ENCODE data around the gene WNT5B. TPM values are rescaled to one million over a fixed set of nuclear protein-coding genes. Genes with fewer than 3 reads are reported as not detected.

The WNT5B gene
- polyA plus RNA-seq, 1 donor (not counting 4 experiments of a cell fraction or from before 2014, with no cell fraction given): 12.3 TPM

- Histone ChIP-seq H2AFZ (ENCODE audit: control insufficient read depth, low read length) (no peak overlapping the region), H3K9me3 (ENCODE audit: control insufficient read depth, low read depth, low read length) (no peaks in the 10 kb centered on the region), H3K9me1 (ENCODE audit: control insufficient read depth, extremely low read depth, insufficient read depth, low read length) (no peaks in the 10 kb centered on the region), H3K4me2 (ENCODE audit: control insufficient read depth, extremely low read depth, insufficient read depth, low read depth, low read length) (no peak overlapping the region), H3K27me3 (ENCODE audit: control insufficient read depth, extremely low read depth, insufficient read depth, low read length) (peaks cover 6% of the 10 kb centered on the region), H3K9ac (ENCODE audit: control insufficient read depth, extremely low read depth, insufficient read depth, low read length) (no peak overlapping the region), H4K20me1 (ENCODE audit: control insufficient read depth, extremely low read depth, insufficient read depth, low read length) (no peaks in the 10 kb centered on the region), H3K4me3 (ENCODE audit: control insufficient read depth in 2 of 3, extremely low read depth in 1 of 3, insufficient read depth in 2 of 3, low read depth in 1 of 3, low read length in 3 of 3) (no peak overlapping the region), H3K4me1 (ENCODE audit: control insufficient read depth, extremely low read depth, insufficient read depth, low read length) (peaks cover 25% of the 10 kb centered on the region), H3K27ac (ENCODE audit: control insufficient read depth, insufficient read depth, low read length) (no peak overlapping the region), H3K79me2 (ENCODE audit: control insufficient read depth, insufficient read depth, low read length) (peaks cover 8% of the 10 kb centered on the region), H3K36me3 (ENCODE audit: control insufficient read depth in 2 of 2, extremely low read depth in 1 of 2, insufficient read depth in 2 of 2, low read length in 2 of 2) (no peaks in the 10 kb centered on the region)
- no peak for FAIRE-seq
- DNase-seq (ENCODE audit: low read depth, low spot score): no peak
- dilution Hi-C loops (cut with MboI; ENCODE audit: extremely low pct_ligation_motif_present, low sequenced_read_pairs): no loop called here
- TF ChIP-seq, protein P1, sequence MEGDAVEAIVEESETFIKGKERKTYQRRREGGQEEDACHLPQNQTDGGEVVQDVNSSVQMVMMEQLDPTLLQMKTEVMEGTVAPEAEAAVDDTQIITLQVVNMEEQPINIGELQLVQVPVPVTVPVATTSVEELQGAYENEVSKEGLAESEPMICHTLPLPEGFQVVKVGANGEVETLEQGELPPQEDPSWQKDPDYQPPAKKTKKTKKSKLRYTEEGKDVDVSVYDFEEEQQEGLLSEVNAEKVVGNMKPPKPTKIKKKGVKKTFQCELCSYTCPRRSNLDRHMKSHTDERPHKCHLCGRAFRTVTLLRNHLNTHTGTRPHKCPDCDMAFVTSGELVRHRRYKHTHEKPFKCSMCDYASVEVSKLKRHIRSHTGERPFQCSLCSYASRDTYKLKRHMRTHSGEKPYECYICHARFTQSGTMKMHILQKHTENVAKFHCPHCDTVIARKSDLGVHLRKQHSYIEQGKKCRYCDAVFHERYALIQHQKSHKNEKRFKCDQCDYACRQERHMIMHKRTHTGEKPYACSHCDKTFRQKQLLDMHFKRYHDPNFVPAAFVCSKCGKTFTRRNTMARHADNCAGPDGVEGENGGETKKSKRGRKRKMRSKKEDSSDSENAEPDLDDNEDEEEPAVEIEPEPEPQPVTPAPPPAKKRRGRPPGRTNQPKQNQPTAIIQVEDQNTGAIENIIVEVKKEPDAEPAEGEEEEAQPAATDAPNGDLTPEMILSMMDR (optimal IDR thresholded peaks at IDR 0.05 in 1 of 3, IDR thresholded peaks at IDR 0.05 in 1 of 3, conservative IDR thresholded peaks at IDR 0.05 in 1 of 3; ENCODE audit: extremely low read depth in 1 of 3, insufficient read depth in 2 of 3, low read length in 3 of 3): no peak
- TF ChIP-seq EZH2 (IDR thresholded peaks at IDR 0.05; ENCODE audit: low read length): no peak
These were observed 24.6 kb upstream of the WNT5B start for GRCh38 chr12:1604464-1604863.

- peaks cover 25% of the 10 kb centered on the region for H3K4me1 ChIP-seq (ENCODE audit: control insufficient read depth, extremely low read depth, insufficient read depth, low read length)
- peak; percentile 88 for FAIRE-seq
- peaks cover 10% of the 10 kb centered on the region for H3K27me3 ChIP-seq (ENCODE audit: control insufficient read depth, extremely low read depth, insufficient read depth, low read length)
- no peaks in the 10 kb centered on the region for H4K20me1 ChIP-seq (ENCODE audit: control insufficient read depth, extremely low read depth, insufficient read depth, low read length)
- peak overlapping the region; percentile 97 for H3K4me2 ChIP-seq (ENCODE audit: control insufficient read depth, extremely low read depth, insufficient read depth, low read depth, low read length)
- no peak for DNase-seq (ENCODE audit: low read depth, low spot score)
- H3K27ac ChIP-seq (ENCODE audit: control insufficient read depth, insufficient read depth, low read length): peak overlapping the region; percentile 84
- TF ChIP-seq, protein P1 (optimal IDR thresholded peaks at IDR 0.05 in 1 of 3, IDR thresholded peaks at IDR 0.05 in 1 of 3, conservative IDR thresholded peaks at IDR 0.05 in 1 of 3; ENCODE audit: extremely low read depth in 1 of 3, insufficient read depth in 2 of 3, low read length in 3 of 3): peak; percentile 68 to 89 (median 86)
- no peak for TF ChIP-seq EZH2 (IDR thresholded peaks at IDR 0.05; ENCODE audit: low read length)
- H3K4me3 ChIP-seq (ENCODE audit: control insufficient read depth in 2 of 3, extremely low read depth in 1 of 3, insufficient read depth in 2 of 3, low read depth in 1 of 3, low read length in 3 of 3): peak overlapping the region; percentile 17 to 72 (median 61)
- peak overlapping the region; percentile 84 for H2AFZ ChIP-seq (ENCODE audit: control insufficient read depth, low read length)
- peaks cover 8% of the 10 kb centered on the region for H3K79me2 ChIP-seq (ENCODE audit: control insufficient read depth, insufficient read depth, low read length)
- no peaks in the 10 kb centered on the region for H3K9me1 ChIP-seq (ENCODE audit: control insufficient read depth, extremely low read depth, insufficient read depth, low read length)
- H3K36me3 ChIP-seq (ENCODE audit: control insufficient read depth in 2 of 2, extremely low read depth in 1 of 2, insufficient read depth in 2 of 2, low read length in 2 of 2): no peaks in the 10 kb centered on the region
- no peaks in the 10 kb centered on the region for H3K9me3 ChIP-seq (ENCODE audit: control insufficient read depth, low read depth, low read length)
- dilution Hi-C loops (cut with MboI; ENCODE audit: extremely low pct_ligation_motif_present, low sequenced_read_pairs): no loop called here
- peak overlapping the region; percentile 78 for H3K9ac ChIP-seq (ENCODE audit: control insufficient read depth, extremely low read depth, insufficient read depth, low read length)
These were observed 23.7 kb upstream of the WNT5B start for GRCh38 chr12:1605129-1606020.

Measured in keratinocyte (primary cell).